Ishikawa (cell line): ENCODE measurements around the gene CTSK.

Source experiments
- CEBPB ChIP-seq: IDR thresholded peaks from 2 replicates; pipeline ENCODE4 v1.6.1; 2012
- CREB1 ChIP-seq: IDR thresholded peaks from 2 replicates; pipeline ENCODE4 v1.6.1; 2012; ENCODE audit warnings: low read depth
- EGR1 ChIP-seq: IDR thresholded peaks from 2 replicates; pipeline ENCODE4 v1.6.1; 2012
- EP300 ChIP-seq: IDR thresholded peaks from 2 replicates; pipeline ENCODE4 v1.6.1; 2012; ENCODE audit warnings: borderline replicate concordance
- FOXM1 ChIP-seq: IDR thresholded peaks from 2 replicates; pipeline ENCODE4 v1.6.1; 2012; ENCODE audit warnings: low read depth, borderline replicate concordance
- MAX ChIP-seq: IDR thresholded peaks from 2 replicates; pipeline ENCODE4 v1.6.1; 2012
- NFIC ChIP-seq: IDR thresholded peaks from 2 replicates; pipeline ENCODE4 v1.6.1; 2012
- RAD21 ChIP-seq: IDR thresholded peaks from 2 replicates; pipeline ENCODE4 v1.6.1; 2012; ENCODE audit warnings: low read depth
- REST ChIP-seq: IDR thresholded peaks from 2 replicates; pipeline ENCODE4 v1.6.1; 2012; ENCODE audit warnings: low read depth, mild to moderate bottlenecking
- TAF1 ChIP-seq: IDR thresholded peaks from 2 replicates; pipeline ENCODE4 v1.6.1; 2012; ENCODE audit warnings: low read depth, mild to moderate bottlenecking
- TCF12 ChIP-seq: IDR thresholded peaks from 2 replicates; pipeline ENCODE4 v1.6.1; 2012; ENCODE audit warnings: low read depth
- TEAD4 ChIP-seq: IDR thresholded peaks from 2 replicates; pipeline ENCODE4 v1.6.1; 2012
- USF1 ChIP-seq: IDR thresholded peaks from 2 replicates; pipeline ENCODE4 v1.6.1; 2012
- YY1 ChIP-seq: IDR thresholded peaks from 2 replicates; pipeline ENCODE4 v1.6.1; 2012; ENCODE audit warnings: low read depth
- ZBTB7A ChIP-seq: IDR thresholded peaks from 2 replicates; pipeline ENCODE4 v1.6.1; 2012; ENCODE audit warnings: low read depth

The CTSK gene

GRCh38 chr1:150807249-150808023, 624 bp downstream of the CTSK start:
- TF ChIP-seq CEBPB: no peak
- TF ChIP-seq EP300: no peak
- no peak for TF ChIP-seq TEAD4
- no peak for TF ChIP-seq EGR1
- TF ChIP-seq TAF1: no peak

GRCh38 chr1:150805899-150806298, 2.2 kb downstream of the CTSK start:
- no peak for TF ChIP-seq REST
- TF ChIP-seq CEBPB: no peak
- no peak for TF ChIP-seq TEAD4
- no peak for TF ChIP-seq RAD21
- no peak for TF ChIP-seq YY1
- TF ChIP-seq CREB1: no peak
- TF ChIP-seq NFIC: no peak
- no peak for TF ChIP-seq TAF1
- no peak for TF ChIP-seq ZBTB7A
- no peak for TF ChIP-seq MAX
- TF ChIP-seq USF1: no peak
- TF ChIP-seq EGR1: no peak

- TF ChIP-seq USF1: no peak
- TF ChIP-seq CREB1: no peak
- TF ChIP-seq RAD21: no peak
- no peak for TF ChIP-seq ZBTB7A
- TF ChIP-seq CEBPB: no peak
- no peak for TF ChIP-seq MAX
- TF ChIP-seq EGR1: no peak
- no peak for TF ChIP-seq TEAD4
- no peak for TF ChIP-seq YY1
- no peak for TF ChIP-seq NFIC
- TF ChIP-seq REST: no peak
These were observed 3.4 kb downstream of the CTSK start for GRCh38 chr1:150804671-150805070.

GRCh38 chr1:150799089-150799488, 9.0 kb downstream of the CTSK start:
- TF ChIP-seq EGR1 (no peak), TCF12 (no peak), CREB1 (no peak), MAX (no peak), USF1 (no peak), NFIC (no peak), ZBTB7A (no peak), RAD21 (no peak), YY1 (no peak), TEAD4 (no peak), EP300 (no peak), REST (no peak), CEBPB (no peak), TAF1 (no peak), FOXM1 (no peak)
